H9 (cell line): ENCODE data around the gene MRPS30. TPM values are rescaled to one million over a fixed set of nuclear protein-coding genes. Genes with fewer than 3 reads are reported as not detected.

ENCODE experiments used
- DNase-seq: peaks from one replicate; pipeline ENCODE4 v3.0.0-alpha.2; 2017
- H2AFZ ChIP-seq: one replicate; pipeline ENCODE4 v1.6.1; 2013; ENCODE audit warnings: mild to moderate bottlenecking, low read length, control low read depth, moderate library complexity
- H2AK5ac ChIP-seq: 2 replicates; pipeline ENCODE4 v1.6.1; 2013; ENCODE audit warnings: low read length, control low read depth, mixed read lengths; ENCODE audit not compliant: insufficient read length
- H2BK120ac ChIP-seq: one replicate; pipeline ENCODE4 v1.6.1; 2013; ENCODE audit warnings: low read depth, mild to moderate bottlenecking, low read length, control low read depth, inconsistent platforms; ENCODE audit not compliant: poor library complexity, severe bottlenecking
- H2BK12ac ChIP-seq: 2 replicates; pipeline ENCODE4 v1.6.1; 2013; ENCODE audit warnings: low read length, control low read depth, mixed read lengths, low read depth; ENCODE audit not compliant: insufficient read length
- H2BK15ac ChIP-seq: 2 replicates; pipeline ENCODE4 v1.6.1; 2013; ENCODE audit warnings: low read depth, low read length, control low read depth
- H2BK20ac ChIP-seq: one replicate; pipeline ENCODE4 v1.6.1; 2013; ENCODE audit warnings: low read depth, mild to moderate bottlenecking, low read length, control low read depth, inconsistent platforms; ENCODE audit not compliant: poor library complexity, severe bottlenecking
- H2BK5ac ChIP-seq: 2 replicates; pipeline ENCODE4 v1.6.1; 2013; ENCODE audit warnings: low read length, control low read depth, mixed read lengths; ENCODE audit not compliant: insufficient read length
- H3K14ac ChIP-seq: 2 replicates; pipeline ENCODE4 v1.6.1; 2013; ENCODE audit warnings: low read length, control low read depth; ENCODE audit not compliant: insufficient read depth
- H3K18ac ChIP-seq: 2 replicates; pipeline ENCODE4 v1.6.1; 2013; ENCODE audit warnings: low read depth, mild to moderate bottlenecking, mixed read lengths, low read length, control low read depth; ENCODE audit not compliant: insufficient read length
- H3K23ac ChIP-seq: 2 replicates; pipeline ENCODE4 v1.6.1; 2013; ENCODE audit warnings: low read length, control low read depth, mixed read lengths, low read depth; ENCODE audit not compliant: insufficient read length
- H3K23me2 ChIP-seq: 2 replicates; pipeline ENCODE4 v1.6.1; 2013; ENCODE audit warnings: low read depth, mild to moderate bottlenecking, mixed read lengths, low read length, control low read depth; ENCODE audit not compliant: insufficient read length, poor library complexity, severe bottlenecking
- H3K27ac ChIP-seq: 2 replicates; pipeline ENCODE4 v1.5.1; 2013; ENCODE audit warnings: low read length, control low read depth, mixed read lengths, low read depth; ENCODE audit not compliant: insufficient read length
- H3K27me3 ChIP-seq: 2 replicates; pipeline ENCODE4 v1.6.1; 2013; ENCODE audit warnings: low read length, control low read depth, inconsistent platforms; ENCODE audit not compliant: insufficient read depth
- H3K4ac ChIP-seq: 2 replicates; pipeline ENCODE4 v1.6.1; 2013; ENCODE audit warnings: low read depth, mild to moderate bottlenecking, control low read depth, inconsistent platforms, low read length, moderate library complexity
- H3K4me1 ChIP-seq: 2 replicates; pipeline ENCODE4 v1.6.1; 2013; ENCODE audit warnings: low read length, control low read depth, inconsistent platforms; ENCODE audit not compliant: insufficient read depth
- H3K4me2 ChIP-seq: 2 replicates; pipeline ENCODE4 v1.6.1; 2013; ENCODE audit warnings: low read length, control low read depth, mixed read lengths; ENCODE audit not compliant: insufficient read length, insufficient read depth
- H3K56ac ChIP-seq: 2 replicates; pipeline ENCODE4 v1.6.1; 2013; ENCODE audit warnings: low read depth, mild to moderate bottlenecking, mixed read lengths, low read length, control low read depth; ENCODE audit not compliant: insufficient read length
- H3K79me1 ChIP-seq: 2 replicates; pipeline ENCODE4 v1.6.1; 2013; ENCODE audit warnings: low read depth, mild to moderate bottlenecking, moderate library complexity, low read length, control low read depth, inconsistent platforms; ENCODE audit not compliant: insufficient read depth, poor library complexity, severe bottlenecking
- H3K79me2 ChIP-seq: 2 replicates; pipeline ENCODE4 v1.6.1; 2013; ENCODE audit warnings: low read length, control low read depth, inconsistent platforms; ENCODE audit not compliant: insufficient read depth
- H3K9ac ChIP-seq: 2 replicates; pipeline ENCODE4 v1.6.1; 2013; ENCODE audit warnings: low read length, control low read depth, mixed read lengths; ENCODE audit not compliant: insufficient read length; ENCODE audit errors: extremely low read depth
- H3K9me3 ChIP-seq: one replicate; pipeline ENCODE4 v1.6.1; 2013; ENCODE audit warnings: low read depth, low read length, inconsistent platforms; ENCODE audit not compliant: control insufficient read depth
- H3T11ph ChIP-seq: one replicate; pipeline ENCODE4 v1.6.1; 2013; ENCODE audit warnings: mild to moderate bottlenecking, low read length, control low read depth, inconsistent platforms
- H4K20me1 ChIP-seq: one replicate; pipeline ENCODE4 v1.6.1; 2013; ENCODE audit not compliant: control insufficient read depth, insufficient read length, insufficient read depth
- H4K5ac ChIP-seq: 2 replicates; pipeline ENCODE4 v1.6.1; 2013; ENCODE audit warnings: low read depth, mild to moderate bottlenecking, mixed read lengths, low read length, control low read depth; ENCODE audit not compliant: insufficient read length
- H4K8ac ChIP-seq: replicated peaks from 2 replicates; pipeline ENCODE4 v1.6.1; 2013; ENCODE audit warnings: low read length, control low read depth, mixed read lengths, low read depth; ENCODE audit not compliant: insufficient read length
- H4K91ac ChIP-seq: 2 replicates; pipeline ENCODE4 v1.6.1; 2013; ENCODE audit warnings: low read depth, mild to moderate bottlenecking, moderate library complexity, mixed read lengths, low read length, control low read depth; ENCODE audit not compliant: insufficient read length
- H3K27ac Mint-ChIP-seq, 3 experiments: 2 replicates in 2 of 3; 3 replicates in 1 of 3; pipeline ENCODE4 v1.8.0; 2020 to 2021; ENCODE audit warnings: mixed read lengths in 3 of 3, mild to moderate bottlenecking in 1 of 3, moderate library complexity in 1 of 3
- H3K27me3 Mint-ChIP-seq: 2 replicates; pipeline ENCODE4 v1.8.0; 2021; ENCODE audit warnings: low read depth, mild to moderate bottlenecking, moderate library complexity, mixed read lengths
- H3K36me3 Mint-ChIP-seq, 3 experiments: 2 replicates in 2 of 3; 3 replicates in 1 of 3; pipeline ENCODE4 v1.8.0; 2020 to 2021; ENCODE audit warnings: low read depth in 3 of 3, mixed read lengths in 3 of 3; ENCODE audit not compliant: insufficient read depth in 1 of 3
- H3K4me1 Mint-ChIP-seq, 2 experiments: 2 replicates each; pipeline ENCODE4 v1.8.0; 2020; ENCODE audit warnings: mixed read lengths in 2 of 2
- H3K4me3 Mint-ChIP-seq, 2 experiments: 2 replicates in 1 of 2; 3 replicates in 1 of 2; pipeline ENCODE4 v1.8.0; 2020 to 2021; ENCODE audit warnings: mild to moderate bottlenecking in 2 of 2, mixed read lengths in 2 of 2, moderate library complexity in 1 of 2
- H3K9me3 Mint-ChIP-seq, 2 experiments: 2 replicates in 1 of 2; 3 replicates in 1 of 2; pipeline ENCODE4 v1.8.0; 2020; ENCODE audit warnings: mild to moderate bottlenecking in 2 of 2, mixed read lengths in 2 of 2, moderate library complexity in 1 of 2
- CTCF ChIP-seq: fragments of 200-600 bp; sonication (generic); conservative IDR thresholded peaks from 3 replicates; pipeline ENCODE4 v1.8.0; 2021; ENCODE audit warnings: antibody characterized with exemption, mild to moderate bottlenecking
- WGBS: extraction: QIAGEN DNeasy Blood & Tissue Kit; methylation state at CpG from one replicate; pipeline ENCODE4 v1.1.7; 2013; ENCODE audit warnings: missing lambda C conversion rate, low lambda C conversion rate, mixed read lengths; ENCODE audit not compliant: insufficient read length; ENCODE audit errors: extremely low coverage; 5-methylcytosine and 5-hydroxymethylcytosine counted together
- total RNA-seq: library from RNA; stranded (reverse); gene quantifications from 2 replicates; pipeline ENCODE4 v1.2.1, GENCODE V29; 2021

The MRPS30 gene
- total RNA-seq, 1 experiment from 2014 or later, result 76.3 TPM

GRCh38 chr5:44828719-44829118 lies 20.0 kb downstream of the MRPS30 start:
- no peak overlapping the region for H3K23ac ChIP-seq
- no peaks in the 10 kb centered on the region for H3K27me3 ChIP-seq
- Mint-ChIP-seq H3K4me3 (no peak overlapping the region), H3K27me3 (no peaks in the 10 kb centered on the region), H3K9me3 (no peaks in the 10 kb centered on the region), H3K4me1 (peaks cover 8 to 14% of the 10 kb centered on the region in 2 experiments), H3K36me3 (peaks cover 0 to 8% (median 7%) of the 10 kb centered on the region in 3 experiments; a peak in 6 of 7 replicates), H3K27ac (no peak overlapping the region)
- H2BK5ac ChIP-seq, result no peak overlapping the region
- H3K4me2 ChIP-seq, result no peak overlapping the region
- no peak overlapping the region for H3K14ac ChIP-seq
- H2AK5ac ChIP-seq, result no peak overlapping the region
- no peak overlapping the region for H4K8ac ChIP-seq
- H3T11ph ChIP-seq, result no peak overlapping the region
- H3K4me1 ChIP-seq, result no peaks in the 10 kb centered on the region
- no peak overlapping the region for H3K18ac ChIP-seq
- H2AFZ ChIP-seq, result no peak overlapping the region
- H3K9me3 ChIP-seq, result no peaks in the 10 kb centered on the region
- no peaks in the 10 kb centered on the region for H3K79me1 ChIP-seq
- WGBS, result no CpG with 5 or more reads among the region's 1 CpG
- H3K4ac ChIP-seq, result no peak overlapping the region
- H4K20me1 ChIP-seq, result no peaks in the 10 kb centered on the region
- H4K91ac ChIP-seq, result no peak overlapping the region
- no peak overlapping the region for H3K56ac ChIP-seq
- no peak for TF ChIP-seq CTCF
- no peak overlapping the region for H4K5ac ChIP-seq
- no peak overlapping the region for H2BK12ac ChIP-seq
- H3K79me2 ChIP-seq, result no peaks in the 10 kb centered on the region
- no peak overlapping the region for H3K27ac ChIP-seq
- H2BK15ac ChIP-seq, result no peak overlapping the region
- H2BK20ac ChIP-seq, result no peak overlapping the region
- H2BK120ac ChIP-seq, result no peak overlapping the region
- no peak for DNase-seq
- no peak overlapping the region for H3K9ac ChIP-seq
- H3K23me2 ChIP-seq, result no peaks in the 10 kb centered on the region
